ENCODE results near the gene CDKAL1.
"Not testable (repeated sequence)": the region's sequence is repeated elsewhere in the genome, so short reads cannot be mapped to it uniquely, and the experiment has no call there.

Gene CDKAL1

GRCh38 chr6:21193790-21194475 is 659.7 kb downstream of the CDKAL1 start:
- no peak for DNase-seq

- DNase-seq: not testable (repeated sequence)
Observed at GRCh38 chr6:21195301-21195700, 661.0 kb downstream of the CDKAL1 start.

- DNase-seq: no peak
Observed at GRCh38 chr6:21198032-21198640, 663.9 kb downstream of the CDKAL1 start.

GRCh38 chr6:21199262-21199661 is 665.0 kb downstream of the CDKAL1 start:
- DNase-seq: no peak

GRCh38 chr6:21200134-21200870 is 666.0 kb downstream of the CDKAL1 start:
- DNase-seq: no peak

- DNase-seq: peak; percentile 78
Observed at GRCh38 chr6:21201187-21201586, 666.9 kb downstream of the CDKAL1 start.

GRCh38 chr6:21201637-21202350 is 667.5 kb downstream of the CDKAL1 start:
- peak; percentile 88 for DNase-seq

GRCh38 chr6:21202521-21202920 is 668.3 kb downstream of the CDKAL1 start:
- DNase-seq: no peak

GRCh38 chr6:21204951-21205350 is 670.7 kb downstream of the CDKAL1 start:
- no peak for DNase-seq

GRCh38 chr6:21208081-21208795 is 674.0 kb downstream of the CDKAL1 start:
- DNase-seq: no peak

- no peak for DNase-seq
Observed at GRCh38 chr6:21208796-21209186, 674.5 kb downstream of the CDKAL1 start.

GRCh38 chr6:21213492-21213891 is 679.2 kb downstream of the CDKAL1 start:
- DNase-seq: no peak

- DNase-seq: no peak
Observed at GRCh38 chr6:21214738-21215448, 680.6 kb downstream of the CDKAL1 start.

GRCh38 chr6:21219241-21219640 is 685.0 kb downstream of the CDKAL1 start:
- no peak for DNase-seq

- DNase-seq: no peak
Observed at GRCh38 chr6:21219856-21220255, 685.6 kb downstream of the CDKAL1 start.

GRCh38 chr6:21220271-21220987 is 686.2 kb downstream of the CDKAL1 start:
- DNase-seq: no peak

- no peak for DNase-seq
Observed at GRCh38 chr6:21222656-21223055, 688.4 kb downstream of the CDKAL1 start.

GRCh38 chr6:21225912-21226311 is 691.7 kb downstream of the CDKAL1 start:
- no peak for DNase-seq

GRCh38 chr6:21227486-21227885 is 693.2 kb downstream of the CDKAL1 start:
- DNase-seq: no peak

GRCh38 chr6:21228411-21228810 is 694.2 kb downstream of the CDKAL1 start:
- no peak for DNase-seq

GRCh38 chr6:21228876-21229460 is 694.7 kb downstream of the CDKAL1 start:
- DNase-seq: no peak
